GM18499 (cell line): ENCODE results near the gene EDA.
"Not testable (repeated sequence)": the region's sequence is repeated elsewhere in the genome, so short reads cannot be mapped to it uniquely, and the experiment has no call there.

ENCODE experiments used
- ATAC-seq: cut with Tn5 transposase; IDR thresholded peaks from one replicate; pipeline ENCODE4 v1.9.1; 2021; ENCODE audit warnings: moderate number of reproducible peaks; ENCODE audit not compliant: insufficient read depth, unreplicated experiment

The EDA gene

GRCh38 chrX:69919749-69920148 lies 303.8 kb downstream of the EDA start:
- no peak for ATAC-seq

- no peak for ATAC-seq
Measured at GRCh38 chrX:69932323-69932722, 316.4 kb downstream of the EDA start.

GRCh38 chrX:69948276-69948797 lies 332.4 kb downstream of the EDA start:
- ATAC-seq: no peak

GRCh38 chrX:69951753-69952152 lies 335.8 kb downstream of the EDA start:
- no peak for ATAC-seq

GRCh38 chrX:69959712-69960111 lies 343.8 kb downstream of the EDA start:
- no peak for ATAC-seq

GRCh38 chrX:69961365-69962072 lies 345.6 kb downstream of the EDA start:
- ATAC-seq: no peak

- ATAC-seq: no peak
Measured at GRCh38 chrX:69968950-69969349, 353.0 kb downstream of the EDA start.

- no peak for ATAC-seq
Measured at GRCh38 chrX:69969460-69969859, 353.5 kb downstream of the EDA start.

- no peak for ATAC-seq
Measured at GRCh38 chrX:69987691-69988090, 371.8 kb downstream of the EDA start.

GRCh38 chrX:69988955-69989394 lies 373.1 kb downstream of the EDA start:
- no peak for ATAC-seq

- no peak for ATAC-seq
Measured at GRCh38 chrX:69991685-69992084, 375.8 kb downstream of the EDA start.

GRCh38 chrX:69993494-69993893 lies 377.6 kb downstream of the EDA start:
- no peak for ATAC-seq

GRCh38 chrX:69995362-69996112 lies 379.6 kb downstream of the EDA start:
- no peak for ATAC-seq

GRCh38 chrX:69996113-69996468 lies 380.2 kb downstream of the EDA start:
- no peak for ATAC-seq

- not testable (repeated sequence) for ATAC-seq
Measured at GRCh38 chrX:69998299-69998698, 382.4 kb downstream of the EDA start.

GRCh38 chrX:70001269-70001668 lies 385.4 kb downstream of the EDA start:
- ATAC-seq: no peak

- ATAC-seq: no peak
Measured at GRCh38 chrX:70001708-70002341, 385.9 kb downstream of the EDA start.

GRCh38 chrX:70007946-70008345 lies 392.0 kb downstream of the EDA start:
- no peak for ATAC-seq

GRCh38 chrX:70009049-70009448 lies 393.1 kb downstream of the EDA start:
- no peak for ATAC-seq

GRCh38 chrX:70009970-70010369 lies 394.1 kb downstream of the EDA start:
- no peak for ATAC-seq

- no peak for ATAC-seq
Measured at GRCh38 chrX:70012756-70013155, 396.8 kb downstream of the EDA start.
